ENCODE data around the gene LRIG3. TPM values are rescaled to one million over a fixed set of nuclear protein-coding genes. Genes with fewer than 3 reads are reported as not detected.

The LRIG3 gene
- total and polyA plus RNA-seq, 4 donors = 6.5 to 111 (median 22.1) TPM

DNA sequence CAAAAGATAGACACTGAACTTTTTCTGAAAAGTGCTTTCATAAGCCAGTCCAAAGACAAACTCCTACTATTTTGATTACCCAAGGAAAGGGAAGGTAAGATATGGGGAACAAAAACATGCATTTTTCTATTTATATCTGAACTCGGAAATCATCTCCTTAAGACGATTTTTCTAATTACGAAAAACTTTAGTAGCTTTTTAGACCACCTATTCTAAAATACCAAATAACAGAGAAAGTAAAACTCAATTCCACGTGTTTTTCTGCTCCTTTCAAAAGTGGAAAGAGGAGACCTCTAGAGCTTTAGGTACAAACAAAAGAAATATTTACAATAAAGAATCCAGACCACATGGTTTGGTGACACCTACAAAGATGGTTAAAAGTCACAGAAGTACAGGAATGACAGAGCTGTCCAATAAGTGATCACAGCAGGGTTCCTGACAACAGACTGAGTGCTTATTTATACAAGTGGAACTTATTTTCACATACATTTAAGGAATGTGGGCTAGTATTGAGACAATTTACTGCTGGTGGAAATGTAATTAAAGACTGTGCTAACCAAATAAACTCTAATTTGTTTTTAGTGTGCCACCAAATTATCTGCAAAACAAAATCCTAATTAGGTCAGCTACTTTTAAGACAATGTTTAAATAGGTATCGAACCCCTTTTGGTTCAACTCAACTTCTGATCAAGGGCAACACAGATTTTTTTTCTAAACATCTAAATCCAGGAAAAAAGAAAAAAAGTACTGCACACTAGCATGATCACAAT lies 2.4 kb downstream of the LRIG3 start:
- ATAC-seq (ENCODE audit: insufficient read depth, low FRiP score) = no peak
- Histone ChIP-seq H3K9me3 (ENCODE audit: control insufficient read depth in 4 of 4, insufficient read depth in 3 of 4, low read length in 3 of 4) (peaks cover 0 to 2% (median 0%) of the 10 kb centered on the region in 4 donors), H3K9ac (ENCODE audit: insufficient read depth in 1 of 2, low read length in 2 of 2) (peak overlapping the region; percentile 81 to 99), H3K36me3 (ENCODE audit: control insufficient read depth in 4 of 4, insufficient read depth in 4 of 4, low read length in 4 of 4) (peaks cover 0 to 12% (median 4%) of the 10 kb centered on the region in 4 donors), H3K4me3 (no peak overlapping the region), H3K27me3 (ENCODE audit: control insufficient read depth in 3 of 3, insufficient read depth in 3 of 3, low read length in 2 of 3) (no peaks in the 10 kb centered on the region), H3K4me1 (ENCODE audit: control insufficient read depth in 5 of 5, insufficient read depth in 5 of 5, low read length in 5 of 5) (peaks cover 0 to 54% (median 15%) of the 10 kb centered on the region in 5 donors), H3K27ac (ENCODE audit: low read depth in 1 of 2, low read length in 1 of 2) (no peak overlapping the region)
- peak in 2 of 3 donors; percentile 68 to 74 for DNase-seq
- TF ChIP-seq, protein P1, sequence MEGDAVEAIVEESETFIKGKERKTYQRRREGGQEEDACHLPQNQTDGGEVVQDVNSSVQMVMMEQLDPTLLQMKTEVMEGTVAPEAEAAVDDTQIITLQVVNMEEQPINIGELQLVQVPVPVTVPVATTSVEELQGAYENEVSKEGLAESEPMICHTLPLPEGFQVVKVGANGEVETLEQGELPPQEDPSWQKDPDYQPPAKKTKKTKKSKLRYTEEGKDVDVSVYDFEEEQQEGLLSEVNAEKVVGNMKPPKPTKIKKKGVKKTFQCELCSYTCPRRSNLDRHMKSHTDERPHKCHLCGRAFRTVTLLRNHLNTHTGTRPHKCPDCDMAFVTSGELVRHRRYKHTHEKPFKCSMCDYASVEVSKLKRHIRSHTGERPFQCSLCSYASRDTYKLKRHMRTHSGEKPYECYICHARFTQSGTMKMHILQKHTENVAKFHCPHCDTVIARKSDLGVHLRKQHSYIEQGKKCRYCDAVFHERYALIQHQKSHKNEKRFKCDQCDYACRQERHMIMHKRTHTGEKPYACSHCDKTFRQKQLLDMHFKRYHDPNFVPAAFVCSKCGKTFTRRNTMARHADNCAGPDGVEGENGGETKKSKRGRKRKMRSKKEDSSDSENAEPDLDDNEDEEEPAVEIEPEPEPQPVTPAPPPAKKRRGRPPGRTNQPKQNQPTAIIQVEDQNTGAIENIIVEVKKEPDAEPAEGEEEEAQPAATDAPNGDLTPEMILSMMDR (IDR thresholded peaks at IDR 0.05; ENCODE audit: control extremely low read depth, extremely low read depth) = no peak
- WGBS, 2 donors = 47 to 54% methylated on average over 5 of the region's 5 CpGs

DNA sequence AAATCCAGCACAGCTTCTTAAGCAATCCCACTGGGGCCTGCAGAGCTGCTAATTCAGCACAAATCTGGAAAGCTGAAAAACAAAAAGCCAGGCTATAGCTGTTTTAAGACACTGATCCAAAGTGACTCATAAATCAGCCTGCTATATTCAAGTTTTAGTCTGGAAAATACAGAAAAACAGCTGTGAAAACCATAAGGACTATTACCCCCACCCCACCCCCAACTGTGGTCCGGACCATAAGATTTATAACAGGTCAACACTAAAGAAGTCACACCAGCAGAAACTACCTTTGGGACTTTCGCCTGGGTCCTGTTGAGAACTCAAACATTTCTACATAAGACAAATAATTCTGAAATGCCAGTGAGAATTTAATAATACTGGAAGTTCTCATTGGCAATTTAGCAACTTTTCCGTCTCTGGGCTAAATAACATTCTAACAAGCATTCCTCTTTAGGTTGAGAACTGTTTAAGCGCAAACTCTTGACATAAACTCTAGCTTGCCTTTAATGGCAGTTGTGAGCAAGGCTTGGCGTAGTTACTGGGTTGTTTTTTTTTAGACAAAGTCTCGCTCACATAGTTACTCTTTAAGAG lies 3.3 kb downstream of the LRIG3 start:
- no peaks in the 10 kb centered on the region for H3K27me3 ChIP-seq (ENCODE audit: control insufficient read depth in 3 of 3, insufficient read depth in 3 of 3, low read length in 2 of 3)
- H3K36me3 ChIP-seq (ENCODE audit: control insufficient read depth in 4 of 4, insufficient read depth in 4 of 4, low read length in 4 of 4) = peaks cover 0 to 17% (median 5%) of the 10 kb centered on the region in 4 donors
- peaks cover 0 to 58% (median 15%) of the 10 kb centered on the region in 5 donors for H3K4me1 ChIP-seq (ENCODE audit: control insufficient read depth in 5 of 5, insufficient read depth in 5 of 5, low read length in 5 of 5)
- peaks cover 0 to 2% (median 0%) of the 10 kb centered on the region in 4 donors for H3K9me3 ChIP-seq (ENCODE audit: control insufficient read depth in 4 of 4, insufficient read depth in 3 of 4, low read length in 3 of 4)
- peak overlapping the region; percentile 65 to 99 for H3K9ac ChIP-seq (ENCODE audit: insufficient read depth in 1 of 2, low read length in 2 of 2)
- peak overlapping the region; percentile 5 to 33 for H3K27ac ChIP-seq (ENCODE audit: low read depth in 1 of 2, low read length in 1 of 2)
- no peak for ATAC-seq (ENCODE audit: insufficient read depth, low FRiP score)
- H3K4me3 ChIP-seq = no peak overlapping the region
- WGBS, 2 donors = 57 to 73% methylated on average over 6 of the region's 6 CpGs
- TF ChIP-seq, protein P1 (IDR thresholded peaks at IDR 0.05; ENCODE audit: control extremely low read depth, extremely low read depth) = no peak
- DNase-seq = peak; percentile 59 to 95 (median 92)

DNA sequence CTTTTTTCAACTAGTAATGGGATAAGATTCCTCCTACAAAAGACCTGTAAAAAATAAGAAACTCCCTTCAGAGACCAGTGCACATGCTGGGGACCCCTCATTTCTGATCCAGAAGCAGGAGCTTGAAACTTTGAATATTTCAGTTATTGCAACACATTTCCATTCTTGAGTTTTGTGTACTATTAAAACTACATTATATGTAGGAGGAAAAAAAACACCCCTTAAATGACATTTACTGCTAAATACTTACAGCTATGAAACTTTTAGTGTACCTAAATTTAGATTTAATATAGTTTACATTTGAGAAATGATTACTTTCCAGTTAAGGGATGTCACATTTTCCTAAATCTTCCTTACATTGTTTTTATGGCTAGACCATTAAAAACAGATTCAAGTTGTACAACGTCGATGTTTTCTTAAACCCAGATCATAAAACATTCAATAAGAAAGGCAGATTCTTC lies 4.1 kb downstream of the LRIG3 start:
- H3K27ac ChIP-seq (ENCODE audit: low read depth in 1 of 2, low read length in 1 of 2) = no peak overlapping the region
- TF ChIP-seq, protein P1 (IDR thresholded peaks at IDR 0.05; ENCODE audit: control extremely low read depth, extremely low read depth) = no peak
- H3K27me3 ChIP-seq (ENCODE audit: control insufficient read depth in 3 of 3, insufficient read depth in 3 of 3, low read length in 2 of 3) = no peaks in the 10 kb centered on the region
- WGBS, 2 donors = 56 to 57% methylated on average over 2 of the region's 2 CpGs
- peak overlapping the region in 1 of 2 donors; percentile 66 for H3K9ac ChIP-seq (ENCODE audit: insufficient read depth in 1 of 2, low read length in 2 of 2)
- peak in 2 of 3 donors; percentile 75 to 82 for DNase-seq
- peaks cover 0 to 17% (median 6%) of the 10 kb centered on the region in 4 donors for H3K36me3 ChIP-seq (ENCODE audit: control insufficient read depth in 4 of 4, insufficient read depth in 4 of 4, low read length in 4 of 4)
- peaks cover 0 to 2% (median 0%) of the 10 kb centered on the region in 4 donors for H3K9me3 ChIP-seq (ENCODE audit: control insufficient read depth in 4 of 4, insufficient read depth in 3 of 4, low read length in 3 of 4)
- H3K4me1 ChIP-seq (ENCODE audit: control insufficient read depth in 5 of 5, insufficient read depth in 5 of 5, low read length in 5 of 5) = peaks cover 0 to 57% (median 15%) of the 10 kb centered on the region in 5 donors
- no peak for ATAC-seq (ENCODE audit: insufficient read depth, low FRiP score)
- H3K4me3 ChIP-seq = no peak overlapping the region
